ENCODE measurements around the gene P2RX7.

P2RX7 gene

DNA sequence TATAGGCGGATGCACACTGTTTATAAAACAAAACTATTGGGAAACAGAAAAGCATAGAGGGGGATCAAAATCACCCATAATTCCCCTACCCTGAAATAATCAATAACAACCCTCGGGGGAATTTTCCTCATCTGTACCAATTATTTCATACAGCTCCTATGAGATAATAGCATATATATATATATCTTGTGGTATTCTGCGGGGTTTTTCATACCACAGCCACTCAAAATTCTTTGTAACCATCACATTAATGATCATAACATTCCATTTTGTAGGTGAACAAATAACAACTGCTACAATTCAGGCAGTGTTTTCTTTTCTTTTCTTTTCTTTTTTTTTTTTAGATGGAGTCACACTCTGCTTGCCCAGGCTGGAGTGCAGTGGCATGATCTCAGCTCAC, 35.3 kb downstream of the P2RX7 start:
- Histone ChIP-seq H3K9ac (ENCODE audit: low read length) (no peak overlapping the region), H3K27ac (ENCODE audit: low read depth, low read length, poor library complexity, severe bottlenecking) (no peak overlapping the region), H2AFZ (ENCODE audit: low read length) (no peak overlapping the region), H4K20me1 (ENCODE audit: insufficient read depth, low read length) (no peaks in the 10 kb centered on the region), H3K4me1 (ENCODE audit: insufficient read depth, low read length, severe bottlenecking) (no peaks in the 10 kb centered on the region), H3K79me2 (ENCODE audit: insufficient read depth, low read length) (no peaks in the 10 kb centered on the region), H3K4me2 (ENCODE audit: low read length) (no peak overlapping the region), H3K36me3 (ENCODE audit: insufficient read depth, low read length) (no peaks in the 10 kb centered on the region; the same call in 1 of the 2 replicates), H3K27me3 (ENCODE audit: insufficient read depth, low read length) (no peaks in the 10 kb centered on the region), H3F3A (ENCODE audit: insufficient read depth, low read length) (no peaks in the 10 kb centered on the region), H3K9me2 (ENCODE audit: low read depth, low read length) (no peaks in the 10 kb centered on the region), H3K4me3 (ENCODE audit: low read depth, low read length, poor library complexity, severe bottlenecking) (no peak overlapping the region), H3K9me3 (ENCODE audit: low read length) (no peaks in the 10 kb centered on the region)
- TF ChIP-seq, protein P1, sequence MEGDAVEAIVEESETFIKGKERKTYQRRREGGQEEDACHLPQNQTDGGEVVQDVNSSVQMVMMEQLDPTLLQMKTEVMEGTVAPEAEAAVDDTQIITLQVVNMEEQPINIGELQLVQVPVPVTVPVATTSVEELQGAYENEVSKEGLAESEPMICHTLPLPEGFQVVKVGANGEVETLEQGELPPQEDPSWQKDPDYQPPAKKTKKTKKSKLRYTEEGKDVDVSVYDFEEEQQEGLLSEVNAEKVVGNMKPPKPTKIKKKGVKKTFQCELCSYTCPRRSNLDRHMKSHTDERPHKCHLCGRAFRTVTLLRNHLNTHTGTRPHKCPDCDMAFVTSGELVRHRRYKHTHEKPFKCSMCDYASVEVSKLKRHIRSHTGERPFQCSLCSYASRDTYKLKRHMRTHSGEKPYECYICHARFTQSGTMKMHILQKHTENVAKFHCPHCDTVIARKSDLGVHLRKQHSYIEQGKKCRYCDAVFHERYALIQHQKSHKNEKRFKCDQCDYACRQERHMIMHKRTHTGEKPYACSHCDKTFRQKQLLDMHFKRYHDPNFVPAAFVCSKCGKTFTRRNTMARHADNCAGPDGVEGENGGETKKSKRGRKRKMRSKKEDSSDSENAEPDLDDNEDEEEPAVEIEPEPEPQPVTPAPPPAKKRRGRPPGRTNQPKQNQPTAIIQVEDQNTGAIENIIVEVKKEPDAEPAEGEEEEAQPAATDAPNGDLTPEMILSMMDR (IDR thresholded peaks at IDR 0.05; ENCODE audit: low read length): no peak
- no peak for TF ChIP-seq EZH2 (IDR thresholded peaks at IDR 0.05; ENCODE audit: borderline replicate concordance, low read length)

DNA sequence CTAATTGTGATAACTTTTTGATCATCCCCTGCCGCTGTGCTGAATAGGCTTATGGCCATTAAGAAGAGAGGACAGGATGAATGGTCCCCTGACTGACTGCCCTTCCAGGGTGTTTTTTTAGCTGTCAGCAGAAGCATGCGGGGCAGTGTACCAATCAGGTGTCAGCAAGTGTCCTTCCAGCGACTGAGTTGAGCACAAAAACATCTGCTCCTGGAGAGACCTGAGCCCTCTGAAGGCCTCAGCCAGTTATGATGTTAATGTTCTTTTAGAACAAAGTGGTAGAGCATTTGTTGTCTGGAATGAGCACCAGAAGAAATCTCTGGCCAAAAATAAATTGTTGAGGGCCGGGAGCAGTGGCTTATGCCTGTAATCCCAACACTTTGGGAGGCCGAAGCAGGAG, 37.5 kb downstream of the P2RX7 start:
- no peaks in the 10 kb centered on the region; the same call in 1 of the 2 replicates for H3K36me3 ChIP-seq (ENCODE audit: insufficient read depth, low read length)
- TF ChIP-seq EZH2 (IDR thresholded peaks at IDR 0.05; ENCODE audit: borderline replicate concordance, low read length): no peak
- TF ChIP-seq, protein P1 (IDR thresholded peaks at IDR 0.05; ENCODE audit: low read length): no peak
- no peaks in the 10 kb centered on the region for H3K79me2 ChIP-seq (ENCODE audit: insufficient read depth, low read length)
- H3K9me2 ChIP-seq (ENCODE audit: low read depth, low read length): no peaks in the 10 kb centered on the region
- H3K4me3 ChIP-seq (ENCODE audit: low read depth, low read length, poor library complexity, severe bottlenecking): no peak overlapping the region
- no peak overlapping the region for H3K27ac ChIP-seq (ENCODE audit: low read depth, low read length, poor library complexity, severe bottlenecking)
- no peaks in the 10 kb centered on the region for H3K9me3 ChIP-seq (ENCODE audit: low read length)
- no peaks in the 10 kb centered on the region for H3F3A ChIP-seq (ENCODE audit: insufficient read depth, low read length)
- H3K4me2 ChIP-seq (ENCODE audit: low read length): no peak overlapping the region
- H3K27me3 ChIP-seq (ENCODE audit: insufficient read depth, low read length): no peaks in the 10 kb centered on the region
- peaks cover 3% of the 10 kb centered on the region for H3K4me1 ChIP-seq (ENCODE audit: insufficient read depth, low read length, severe bottlenecking)
- H2AFZ ChIP-seq (ENCODE audit: low read length): no peak overlapping the region
- no peaks in the 10 kb centered on the region for H4K20me1 ChIP-seq (ENCODE audit: insufficient read depth, low read length)
- H3K9ac ChIP-seq (ENCODE audit: low read length): no peak overlapping the region

DNA sequence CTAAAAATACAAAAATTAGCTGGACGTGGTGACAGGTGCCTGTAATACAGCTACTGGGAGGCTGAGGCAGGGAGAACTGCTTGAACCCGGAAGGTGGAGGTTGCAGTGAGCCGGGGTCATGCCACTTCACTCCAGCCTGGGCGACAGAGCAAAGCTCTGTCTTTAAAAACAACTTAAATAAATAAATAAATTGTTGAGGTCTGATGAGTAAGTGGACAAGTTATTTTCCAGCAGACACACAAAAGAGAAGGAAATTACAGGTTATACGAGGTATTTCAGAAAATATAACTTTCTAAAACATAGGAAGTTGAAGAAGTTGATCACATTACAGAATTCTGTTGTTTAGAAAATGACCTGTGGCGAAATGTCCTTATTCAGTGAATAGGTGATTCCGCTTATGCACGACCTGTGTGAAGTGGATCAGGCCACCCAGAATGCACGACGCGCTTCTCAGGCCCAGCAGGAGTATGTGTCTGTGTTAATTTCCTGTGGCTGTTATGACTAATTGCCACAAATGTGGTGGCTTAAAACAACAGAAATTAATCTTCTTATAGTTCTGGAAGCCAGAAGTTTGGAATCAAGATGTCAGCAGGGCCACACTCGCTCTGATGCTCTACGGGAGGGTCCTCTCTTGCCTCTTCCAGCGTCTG, 38.1 kb downstream of the P2RX7 start:
- TF ChIP-seq, protein P1 (IDR thresholded peaks at IDR 0.05; ENCODE audit: low read length): no peak
- TF ChIP-seq EZH2 (IDR thresholded peaks at IDR 0.05; ENCODE audit: borderline replicate concordance, low read length): no peak
- Histone ChIP-seq H4K20me1 (ENCODE audit: insufficient read depth, low read length) (no peaks in the 10 kb centered on the region), H3K4me1 (ENCODE audit: insufficient read depth, low read length, severe bottlenecking) (peaks cover 9% of the 10 kb centered on the region), H3K4me2 (ENCODE audit: low read length) (no peak overlapping the region), H2AFZ (ENCODE audit: low read length) (no peak overlapping the region), H3F3A (ENCODE audit: insufficient read depth, low read length) (no peaks in the 10 kb centered on the region), H3K4me3 (ENCODE audit: low read depth, low read length, poor library complexity, severe bottlenecking) (no peak overlapping the region), H3K79me2 (ENCODE audit: insufficient read depth, low read length) (no peaks in the 10 kb centered on the region), H3K9me2 (ENCODE audit: low read depth, low read length) (no peaks in the 10 kb centered on the region), H3K27me3 (ENCODE audit: insufficient read depth, low read length) (no peaks in the 10 kb centered on the region), H3K36me3 (ENCODE audit: insufficient read depth, low read length) (no peaks in the 10 kb centered on the region; the same call in 1 of the 2 replicates), H3K9ac (ENCODE audit: low read length) (no peak overlapping the region), H3K9me3 (ENCODE audit: low read length) (no peaks in the 10 kb centered on the region), H3K27ac (ENCODE audit: low read depth, low read length, poor library complexity, severe bottlenecking) (no peak overlapping the region)

All from OCI-LY1 (cell line).